ENCODE results near the gene DLST.

The DLST gene

DNA sequence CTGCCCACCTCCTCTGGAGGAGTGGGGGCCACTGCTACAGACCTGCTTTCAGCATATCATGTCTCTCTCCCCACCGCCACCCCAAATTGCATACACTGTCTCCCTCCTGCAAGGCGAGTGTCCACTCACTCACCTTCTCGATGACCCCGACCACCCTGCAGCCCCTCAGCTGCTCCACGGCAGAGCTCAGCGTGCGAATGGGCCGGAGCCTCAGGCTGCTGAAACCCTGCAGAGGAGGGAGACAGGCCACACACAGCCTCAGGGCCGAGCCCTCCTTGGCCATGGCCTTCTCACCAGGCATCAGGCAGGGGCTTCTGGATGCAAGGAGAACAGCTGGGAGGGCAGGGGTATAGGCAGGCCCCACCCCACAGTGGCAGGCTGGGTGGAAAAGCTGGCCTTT, 36.7 kb downstream of the DLST start:
- TF ChIP-seq ZSCAN30 (tag by site-specific recombination; IDR thresholded peaks at IDR 0.05) (no peak), ZNF785 (tag by site-specific recombination; IDR thresholded peaks at IDR 0.05) (no peak), ZNF302 (tag by site-specific recombination; IDR thresholded peaks at IDR 0.05; ENCODE audit: low read depth) (no peak), ZNF529 (tag by site-specific recombination; IDR thresholded peaks at IDR 0.05; ENCODE audit: insufficient replicate concordance) (no peak), MYNN (tag by site-specific recombination; IDR thresholded peaks at IDR 0.05; ENCODE audit: borderline replicate concordance) (no peak), ZNF791 (tag by site-specific recombination; IDR thresholded peaks at IDR 0.05) (no peak), ZNF202 (tag by site-specific recombination; IDR thresholded peaks at IDR 0.05; ENCODE audit: borderline replicate concordance) (no peak), ZNF768 (tag by site-specific recombination; IDR thresholded peaks at IDR 0.05) (no peak), ZNF660 (tag by site-specific recombination; IDR thresholded peaks at IDR 0.05) (no peak)
- TF ChIP-seq, protein P1, sequence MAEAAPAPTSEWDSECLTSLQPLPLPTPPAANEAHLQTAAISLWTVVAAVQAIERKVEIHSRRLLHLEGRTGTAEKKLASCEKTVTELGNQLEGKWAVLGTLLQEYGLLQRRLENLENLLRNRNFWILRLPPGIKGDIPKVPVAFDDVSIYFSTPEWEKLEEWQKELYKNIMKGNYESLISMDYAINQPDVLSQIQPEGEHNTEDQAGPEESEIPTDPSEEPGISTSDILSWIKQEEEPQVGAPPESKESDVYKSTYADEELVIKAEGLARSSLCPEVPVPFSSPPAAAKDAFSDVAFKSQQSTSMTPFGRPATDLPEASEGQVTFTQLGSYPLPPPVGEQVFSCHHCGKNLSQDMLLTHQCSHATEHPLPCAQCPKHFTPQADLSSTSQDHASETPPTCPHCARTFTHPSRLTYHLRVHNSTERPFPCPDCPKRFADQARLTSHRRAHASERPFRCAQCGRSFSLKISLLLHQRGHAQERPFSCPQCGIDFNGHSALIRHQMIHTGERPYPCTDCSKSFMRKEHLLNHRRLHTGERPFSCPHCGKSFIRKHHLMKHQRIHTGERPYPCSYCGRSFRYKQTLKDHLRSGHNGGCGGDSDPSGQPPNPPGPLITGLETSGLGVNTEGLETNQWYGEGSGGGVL (tag by site-specific recombination; IDR thresholded peaks at IDR 0.05): no peak
- TF ChIP-seq, protein P2, sequence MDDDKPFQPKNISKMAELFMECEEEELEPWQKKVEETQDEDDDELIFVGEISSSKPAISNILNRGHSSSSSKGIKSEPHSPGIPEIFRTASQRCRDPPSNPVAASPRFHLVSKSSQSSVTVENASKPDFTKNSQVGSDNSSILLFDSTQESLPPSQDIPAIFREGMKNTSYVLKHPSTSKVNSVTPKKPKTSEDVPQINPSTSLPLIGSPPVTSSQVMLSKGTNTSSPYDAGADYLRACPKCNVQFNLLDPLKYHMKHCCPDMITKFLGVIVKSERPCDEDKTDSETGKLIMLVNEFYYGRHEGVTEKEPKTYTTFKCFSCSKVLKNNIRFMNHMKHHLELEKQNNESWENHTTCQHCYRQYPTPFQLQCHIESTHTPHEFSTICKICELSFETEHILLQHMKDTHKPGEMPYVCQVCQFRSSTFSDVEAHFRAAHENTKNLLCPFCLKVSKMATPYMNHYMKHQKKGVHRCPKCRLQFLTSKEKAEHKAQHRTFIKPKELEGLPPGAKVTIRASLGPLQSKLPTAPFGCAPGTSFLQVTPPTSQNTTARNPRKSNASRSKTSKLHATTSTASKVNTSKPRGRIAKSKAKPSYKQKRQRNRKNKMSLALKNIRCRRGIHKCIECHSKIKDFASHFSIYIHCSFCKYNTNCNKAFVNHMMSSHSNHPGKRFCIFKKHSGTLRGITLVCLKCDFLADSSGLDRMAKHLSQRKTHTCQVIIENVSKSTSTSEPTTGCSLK (tag by site-specific recombination; IDR thresholded peaks at IDR 0.05): no peak
- Histone ChIP-seq H3K9me3 (ENCODE audit: control insufficient read depth, insufficient read depth, low read depth, low read length) (no peaks in the 10 kb centered on the region), H3K36me3 (ENCODE audit: control insufficient read depth in 2 of 2, insufficient read depth in 1 of 2, low read length in 2 of 2) (peaks cover 0 to 8% of the 10 kb centered on the region in 2 experiments; a peak in 1 of 3 replicates), H3K4me3 (ENCODE audit: low read depth, low read length) (no peak overlapping the region), H3K4me1 (ENCODE audit: control insufficient read depth, insufficient read depth, low read length) (no peaks in the 10 kb centered on the region), H3K27ac (ENCODE audit: extremely low read depth, low read depth, low read length) (no peak overlapping the region)
- CTCF ChIA-PET: interaction anchor here (1.6 to 2.7 kb wide), 2 partner anchors 12 to 170 kb away, joined by 5 to 14 read pairs; no protein-coding TSS in a partner anchor
- POLR2A ChIA-PET: no interaction called here

DNA sequence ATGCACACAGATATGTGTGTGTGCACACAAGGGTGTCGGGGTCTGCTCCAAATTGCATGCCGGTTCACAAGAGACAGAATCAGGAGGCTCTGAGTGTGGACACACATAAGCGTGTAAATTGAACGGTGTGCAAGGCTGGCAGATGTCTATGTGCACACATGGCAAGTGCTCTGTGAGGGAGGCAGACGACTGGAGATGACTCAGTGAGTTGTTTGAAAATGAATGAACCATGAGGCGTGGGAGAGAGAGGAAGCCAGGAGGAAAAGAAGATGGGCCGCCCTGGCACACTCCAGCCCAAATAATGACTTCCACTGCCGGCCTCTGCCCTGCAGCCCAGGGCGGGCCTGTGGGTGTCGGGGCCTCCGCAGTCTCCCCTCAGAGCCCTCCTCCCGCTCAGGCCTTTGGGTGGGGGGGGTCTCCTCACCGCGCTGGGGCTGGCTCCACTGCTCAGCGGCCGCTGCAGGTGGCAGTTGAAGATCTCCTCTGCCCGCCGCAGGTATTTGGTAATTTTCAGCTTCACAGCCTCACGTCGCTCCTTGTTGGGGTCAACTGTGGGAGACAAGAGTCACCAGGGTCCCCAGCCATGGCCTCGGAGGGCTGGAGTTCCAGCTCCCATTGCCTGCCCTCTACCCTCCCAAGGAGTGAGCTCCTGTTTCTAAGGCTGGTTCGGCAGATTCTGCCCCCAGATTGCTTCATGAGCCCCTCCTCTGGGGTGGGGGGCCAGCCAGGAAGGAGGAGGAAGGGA, 37.9 kb downstream of the DLST start:
- Histone ChIP-seq H3K4me1 (ENCODE audit: control insufficient read depth, insufficient read depth, low read length) (no peaks in the 10 kb centered on the region), H3K9me3 (ENCODE audit: control insufficient read depth, insufficient read depth, low read depth, low read length) (no peaks in the 10 kb centered on the region), H3K36me3 (ENCODE audit: control insufficient read depth in 2 of 2, insufficient read depth in 1 of 2, low read length in 2 of 2) (peaks cover 0 to 8% of the 10 kb centered on the region in 2 experiments; a peak in 1 of 3 replicates), H3K4me3 (ENCODE audit: low read depth, low read length) (no peak overlapping the region), H3K27ac (ENCODE audit: extremely low read depth, low read depth, low read length) (no peak overlapping the region)
- TF ChIP-seq ZNF140 (tag by site-specific recombination; IDR thresholded peaks at IDR 0.05) (no peak), TCF7L2 (IDR thresholded peaks at IDR 0.05; ENCODE audit: borderline replicate concordance, low read depth, low read length) (no peak), ZNF785 (tag by site-specific recombination; IDR thresholded peaks at IDR 0.05) (no peak)
- TF ChIP-seq, protein P3, sequence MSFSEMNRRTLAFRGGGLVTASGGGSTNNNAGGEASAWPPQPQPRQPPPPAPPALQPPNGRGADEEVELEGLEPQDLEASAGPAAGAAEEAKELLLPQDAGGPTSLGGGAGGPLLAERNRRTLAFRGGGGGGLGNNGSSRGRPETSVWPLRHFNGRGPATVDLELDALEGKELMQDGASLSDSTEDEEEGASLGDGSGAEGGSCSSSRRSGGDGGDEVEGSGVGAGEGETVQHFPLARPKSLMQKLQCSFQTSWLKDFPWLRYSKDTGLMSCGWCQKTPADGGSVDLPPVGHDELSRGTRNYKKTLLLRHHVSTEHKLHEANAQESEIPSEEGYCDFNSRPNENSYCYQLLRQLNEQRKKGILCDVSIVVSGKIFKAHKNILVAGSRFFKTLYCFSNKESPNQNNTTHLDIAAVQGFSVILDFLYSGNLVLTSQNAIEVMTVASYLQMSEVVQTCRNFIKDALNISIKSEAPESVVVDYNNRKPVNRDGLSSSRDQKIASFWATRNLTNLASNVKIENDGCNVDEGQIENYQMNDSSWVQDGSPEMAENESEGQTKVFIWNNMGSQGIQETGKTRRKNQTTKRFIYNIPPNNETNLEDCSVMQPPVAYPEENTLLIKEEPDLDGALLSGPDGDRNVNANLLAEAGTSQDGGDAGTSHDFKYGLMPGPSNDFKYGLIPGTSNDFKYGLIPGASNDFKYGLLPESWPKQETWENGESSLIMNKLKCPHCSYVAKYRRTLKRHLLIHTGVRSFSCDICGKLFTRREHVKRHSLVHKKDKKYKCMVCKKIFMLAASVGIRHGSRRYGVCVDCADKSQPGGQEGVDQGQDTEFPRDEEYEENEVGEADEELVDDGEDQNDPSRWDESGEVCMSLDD (tag by site-specific recombination; IDR thresholded peaks at IDR 0.05): no peak
- ChIA-PET POLR2A (interaction anchor here (0.6 kb wide), 1 partner anchor 55 kb away, joined by 5 read pairs; no protein-coding TSS in a partner anchor), CTCF (interaction anchor here (2.7 kb wide), 1 partner anchor 14 kb away, joined by 14 read pairs; no protein-coding TSS in a partner anchor)
